ENCODE results near the gene CAPZA3. TPM values are rescaled to one million over a fixed set of nuclear protein-coding genes. Genes with fewer than 3 reads are reported as not detected.
"Not testable (repeated sequence)": the region's sequence is repeated elsewhere in the genome, so short reads cannot be mapped to it uniquely, and the experiment has no call there.

Gene CAPZA3
- not detected for total RNA-seq
- long read RNA-seq = 0 reads

GRCh38 chr12:18737819-18738218 lies at the start of gene CAPZA3, which contains the start of gene PLCZ1:
CAPZA3 (plus strand) TSS chr12:18738119; CDS start chr12:18738269, 150 bp downstream.
PLCZ1 (minus strand) TSS chr12:18738012; CDS start chr12:18737371, 641 bp downstream.
- no peak for DNase-seq (ENCODE audit: low spot score)

GRCh38 chr12:18689771-18690170 lies 48.1 kb upstream of the CAPZA3 start:
- DNase-seq (ENCODE audit: low spot score) = no peak
- intact Hi-C loops (cut with DNase I) = no loop called here

More at GRCh38 chr12:18737819-18738218, at the start of gene CAPZA3, which contains the start of gene PLCZ1:
- intact Hi-C loops (cut with DNase I) = no loop called here

GRCh38 chr12:18690653-18691052 lies 47.3 kb upstream of the CAPZA3 start:
- intact Hi-C loops (cut with DNase I) = no loop called here

GRCh38 chr12:18693986-18694385 lies 43.9 kb upstream of the CAPZA3 start:
- DNase-seq (ENCODE audit: low spot score); intact Hi-C loops (cut with DNase I): not testable (repeated sequence)

More at GRCh38 chr12:18690653-18691052, 47.3 kb upstream of the CAPZA3 start:
- no peak for DNase-seq (ENCODE audit: low spot score)

- no peak for DNase-seq (ENCODE audit: low spot score)
- intact Hi-C loops (cut with DNase I) = no loop called here
Observed at GRCh38 chr12:18696971-18697602, 40.8 kb upstream of the CAPZA3 start.

GRCh38 chr12:18700271-18700670 lies 37.6 kb upstream of the CAPZA3 start:
- intact Hi-C loops (cut with DNase I) = no loop called here
- no peak for DNase-seq (ENCODE audit: low spot score)

GRCh38 chr12:18703321-18703720 lies 34.6 kb upstream of the CAPZA3 start:
- no peak for DNase-seq (ENCODE audit: low spot score)
- intact Hi-C loops (cut with DNase I) = no loop called here

- no peak for DNase-seq (ENCODE audit: low spot score)
- intact Hi-C loops (cut with DNase I) = no loop called here
Observed at GRCh38 chr12:18703911-18704310, 34.0 kb upstream of the CAPZA3 start.

GRCh38 chr12:18706798-18707197 lies 31.1 kb upstream of the CAPZA3 start:
- no peak for DNase-seq (ENCODE audit: low spot score)
- intact Hi-C loops (cut with DNase I) = no loop called here

GRCh38 chr12:18716236-18716635 lies 21.7 kb upstream of the CAPZA3 start:
- intact Hi-C loops (cut with DNase I) = no loop called here

GRCh38 chr12:18718462-18718861 lies 19.5 kb upstream of the CAPZA3 start:
- intact Hi-C loops (cut with DNase I) = no loop called here

More at GRCh38 chr12:18716236-18716635, 21.7 kb upstream of the CAPZA3 start:
- no peak for DNase-seq (ENCODE audit: low spot score)

GRCh38 chr12:18719922-18720510 lies 17.9 kb upstream of the CAPZA3 start:
- intact Hi-C loops (cut with DNase I) = no loop called here
- no peak for DNase-seq (ENCODE audit: low spot score)

More at GRCh38 chr12:18718462-18718861, 19.5 kb upstream of the CAPZA3 start:
- DNase-seq (ENCODE audit: low spot score) = no peak

GRCh38 chr12:18720690-18721089 lies 17.2 kb upstream of the CAPZA3 start:
- intact Hi-C loops (cut with DNase I) = no loop called here
- DNase-seq (ENCODE audit: low spot score) = no peak

GRCh38 chr12:18721452-18721851 lies 16.5 kb upstream of the CAPZA3 start:
- no peak for DNase-seq (ENCODE audit: low spot score)
- intact Hi-C loops (cut with DNase I) = no loop called here

GRCh38 chr12:18723752-18724151 lies 14.2 kb upstream of the CAPZA3 start:
- intact Hi-C loops (cut with DNase I) = no loop called here
- DNase-seq (ENCODE audit: low spot score) = no peak

- no peak for DNase-seq (ENCODE audit: low spot score)
- intact Hi-C loops (cut with DNase I) = no loop called here
Observed at GRCh38 chr12:18731156-18731555, 6.8 kb upstream of the CAPZA3 start.

GRCh38 chr12:18747895-18748294 lies 10.0 kb downstream of the CAPZA3 start:
- intact Hi-C loops (cut with DNase I) = no loop called here
- DNase-seq (ENCODE audit: low spot score) = no peak

GRCh38 chr12:18749386-18749957 lies 11.6 kb downstream of the CAPZA3 start:
- DNase-seq (ENCODE audit: low spot score) = no peak
- intact Hi-C loops (cut with DNase I) = no loop called here

GRCh38 chr12:18750085-18750484 lies 12.2 kb downstream of the CAPZA3 start:
- DNase-seq (ENCODE audit: low spot score) = no peak
- intact Hi-C loops (cut with DNase I) = loop anchor here (5.0 to 10.0 kb wide), 3 partner anchors 387 to 485 kb away; no protein-coding TSS in a partner anchor

GRCh38 chr12:18751866-18752265 lies 13.9 kb downstream of the CAPZA3 start:
- no peak for DNase-seq (ENCODE audit: low spot score)
- intact Hi-C loops (cut with DNase I) = loop anchor here (5.0 to 10.0 kb wide), 3 partner anchors 385 to 483 kb away; no protein-coding TSS in a partner anchor

Data from cardiac septum (tissue), 1 donor.